VCaP (cell line): ENCODE results near the gene PAXX.

Experiments used
- H3K27ac ChIP-seq: fragments of 450-650 bp; 2 replicates; pipeline ENCODE4 v1.5.1; 2017
- CTCF ChIP-seq: fragments of 450-650 bp; conservative IDR thresholded peaks from 2 replicates; pipeline ENCODE4 v1.5.1; 2017; ENCODE audit warnings: mild to moderate bottlenecking, moderate library complexity

Gene PAXX

GRCh38 chr9:136990242-136990911 lies 1.8 kb upstream of the PAXX start:
- TF ChIP-seq CTCF = no peak
- no peak overlapping the region; the same call in 1 of the 2 replicates for H3K27ac ChIP-seq

GRCh38 chr9:136992819-136993369 lies 672 bp downstream of the PAXX start:
- no peak for TF ChIP-seq CTCF
- H3K27ac ChIP-seq = peak overlapping the region; percentile 89

DNA sequence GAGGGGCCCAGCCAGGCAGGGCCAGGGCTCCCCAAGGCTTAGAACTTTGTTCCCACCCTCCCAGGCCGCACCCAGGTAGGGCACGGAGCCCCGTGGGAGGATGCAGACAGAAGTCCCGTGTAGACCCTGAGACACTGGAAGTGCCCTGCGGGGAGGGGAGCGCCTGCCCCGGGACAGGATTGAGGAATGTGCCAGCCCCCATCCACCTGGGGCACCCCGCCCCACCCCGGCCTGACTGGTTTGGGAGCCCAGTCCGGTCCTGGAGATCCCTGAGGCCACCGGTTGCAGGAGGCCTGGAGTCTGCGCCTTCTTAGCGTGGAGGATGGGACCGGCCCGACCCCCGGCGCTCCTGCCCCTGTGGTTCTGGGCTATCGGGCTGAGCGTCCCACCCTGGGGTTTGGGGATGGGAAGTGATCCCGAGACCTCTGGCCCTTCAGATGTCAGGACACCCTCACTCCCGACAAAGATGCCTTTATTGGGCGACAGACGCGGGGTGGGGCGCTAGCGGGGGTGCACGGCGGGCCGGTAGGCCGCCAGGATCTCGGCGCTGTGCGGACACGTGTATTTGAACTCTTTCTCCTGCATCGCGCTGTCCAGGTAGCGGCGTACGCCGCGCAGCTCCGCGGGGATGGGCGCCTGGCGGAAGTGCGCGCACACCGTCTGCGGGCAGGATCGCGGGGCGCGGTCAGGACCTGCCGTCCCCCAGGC lies 2.1 kb downstream of the PAXX start:
- no peak overlapping the region for H3K27ac ChIP-seq
- no peak for TF ChIP-seq CTCF

GRCh38 chr9:136994888-136995230 lies 2.6 kb downstream of the PAXX start:
- no peak overlapping the region for H3K27ac ChIP-seq
- no peak for TF ChIP-seq CTCF

GRCh38 chr9:136995362-136995761 lies 3.1 kb downstream of the PAXX start:
- no peak for TF ChIP-seq CTCF
- H3K27ac ChIP-seq = no peak overlapping the region

GRCh38 chr9:136995772-136996311 lies 3.6 kb downstream of the PAXX start:
- H3K27ac ChIP-seq = peak overlapping the region; percentile 30; the same call in 1 of the 2 replicates
- no peak for TF ChIP-seq CTCF
